Measurements from ENCODE around the gene PFKP.

Gene PFKP

DNA sequence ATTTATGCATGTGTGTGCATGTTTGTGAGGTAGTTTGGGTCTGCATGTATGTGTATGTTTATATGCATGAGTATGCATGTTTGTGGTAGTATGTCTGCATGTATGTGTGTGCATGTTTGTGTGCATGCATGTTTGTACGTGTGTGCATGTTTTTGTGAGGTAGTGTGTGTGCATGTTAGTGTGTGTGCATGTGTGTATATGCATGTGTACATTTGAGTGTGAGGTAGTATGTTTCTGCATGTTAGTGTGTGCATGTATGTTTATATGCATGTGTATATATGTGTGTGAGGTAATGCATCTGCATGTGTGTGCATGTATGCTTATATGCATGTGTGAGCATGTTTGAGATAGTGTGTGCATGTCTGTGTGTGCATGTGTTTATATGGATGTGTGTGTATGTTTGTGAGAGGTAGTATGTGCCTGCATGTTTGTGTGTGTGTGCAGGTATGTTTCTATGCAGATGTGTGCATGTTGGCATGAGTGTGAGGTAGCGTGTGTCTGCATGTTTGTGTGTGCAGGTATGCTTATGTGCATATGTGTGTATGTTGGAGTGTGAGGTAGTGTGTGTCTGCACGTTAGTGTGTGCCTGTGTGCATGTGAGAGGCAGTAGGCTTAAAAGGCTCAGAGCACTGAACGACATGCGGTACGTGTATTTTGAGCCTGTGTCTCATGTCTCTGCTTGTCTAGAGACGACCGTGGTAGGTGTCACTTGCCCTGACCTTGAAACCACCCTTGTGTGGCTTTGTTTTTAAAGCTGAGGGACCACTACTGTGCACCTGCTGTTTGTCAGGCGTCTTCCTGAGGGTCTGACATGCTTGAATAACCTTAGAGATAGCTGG, 43.7 kb downstream of the PFKP start:
- in situ Hi-C loops (cut with MboI; ENCODE audit: low sequenced_read_pairs), result no loop called here

DNA sequence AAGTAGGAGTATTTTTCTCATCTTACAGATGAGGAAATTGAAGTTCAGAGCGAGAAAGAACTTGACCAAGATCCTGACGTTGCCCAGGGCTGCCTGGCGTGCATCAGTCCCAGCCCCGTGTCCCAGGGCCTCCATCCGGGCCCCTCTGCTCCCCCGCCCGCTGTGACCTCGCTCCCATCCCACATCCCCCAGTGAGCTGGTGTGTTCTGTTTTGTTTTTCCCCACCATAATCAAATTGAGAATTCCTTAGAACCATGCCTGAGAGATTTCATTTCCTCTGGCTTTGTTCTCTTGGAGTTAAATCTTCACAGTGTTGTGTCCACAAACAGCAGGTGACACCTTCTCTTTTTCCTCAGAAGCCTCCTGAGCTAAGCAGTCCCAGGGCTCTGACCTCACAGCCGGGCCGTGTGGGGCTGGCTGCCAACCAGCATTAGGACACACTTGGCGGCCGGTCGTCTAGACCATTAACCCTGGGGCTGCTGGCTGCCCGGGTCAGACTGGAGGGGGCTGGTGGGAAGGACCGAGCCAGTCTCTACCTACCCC, 44.3 kb downstream of the PFKP start:
- in situ Hi-C loops (cut with MboI; ENCODE audit: low sequenced_read_pairs), result no loop called here

GRCh38 chr10:3113343-3113720, 46.0 kb downstream of the PFKP start:
- in situ Hi-C loops (cut with MboI; ENCODE audit: low sequenced_read_pairs), result no loop called here

DNA sequence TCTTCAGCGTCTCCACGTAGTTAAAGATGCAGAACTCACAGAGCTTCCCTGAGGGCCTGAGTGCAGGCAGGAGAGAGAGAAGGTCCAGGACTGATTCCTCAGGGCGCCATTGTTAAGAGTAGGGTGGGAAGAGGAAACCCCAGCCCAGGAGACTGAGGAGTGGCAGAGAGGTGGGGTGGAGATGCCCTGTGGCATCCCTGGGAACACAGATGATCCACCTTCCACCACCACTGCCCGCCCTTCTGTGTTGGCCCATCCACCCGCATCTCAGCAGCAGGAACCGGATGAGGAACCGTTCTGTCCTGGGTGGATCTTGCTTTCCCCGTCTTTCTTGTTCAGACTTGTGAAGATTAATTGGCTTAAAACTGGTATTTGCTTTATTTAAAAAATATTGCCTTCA, 48.3 kb downstream of the PFKP start:
- in situ Hi-C loops (cut with MboI; ENCODE audit: low sequenced_read_pairs), result no loop called here

DNA sequence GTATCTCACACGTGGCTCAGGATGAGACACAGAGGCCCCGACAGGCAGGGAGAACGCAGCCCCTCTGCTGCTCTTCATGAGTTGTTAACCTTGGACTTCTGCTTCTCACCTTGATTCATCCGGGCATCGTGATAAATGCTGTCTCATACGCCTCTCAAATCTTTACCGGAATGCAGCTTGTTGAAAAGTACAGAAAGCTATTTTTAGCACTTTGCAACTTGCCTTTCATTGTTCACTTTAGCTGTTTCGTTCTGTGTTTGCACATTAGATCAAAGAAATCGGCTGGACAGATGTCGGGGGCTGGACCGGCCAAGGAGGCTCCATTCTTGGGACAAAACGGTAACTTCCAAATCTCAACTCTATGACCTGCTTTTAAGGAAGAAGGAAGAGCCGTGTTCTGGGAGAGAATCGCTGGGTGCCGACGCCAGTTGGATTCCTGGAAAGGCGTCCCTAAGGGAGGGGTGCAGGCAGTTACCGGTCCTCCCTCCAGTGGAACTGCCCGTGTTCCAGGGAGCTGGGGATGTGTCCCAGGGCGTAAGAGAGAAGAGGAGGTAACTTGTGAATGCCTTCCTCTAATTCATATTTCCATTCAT, 49.3 kb downstream of the PFKP start:
- in situ Hi-C loops (cut with MboI; ENCODE audit: low sequenced_read_pairs), result no loop called here

DNA sequence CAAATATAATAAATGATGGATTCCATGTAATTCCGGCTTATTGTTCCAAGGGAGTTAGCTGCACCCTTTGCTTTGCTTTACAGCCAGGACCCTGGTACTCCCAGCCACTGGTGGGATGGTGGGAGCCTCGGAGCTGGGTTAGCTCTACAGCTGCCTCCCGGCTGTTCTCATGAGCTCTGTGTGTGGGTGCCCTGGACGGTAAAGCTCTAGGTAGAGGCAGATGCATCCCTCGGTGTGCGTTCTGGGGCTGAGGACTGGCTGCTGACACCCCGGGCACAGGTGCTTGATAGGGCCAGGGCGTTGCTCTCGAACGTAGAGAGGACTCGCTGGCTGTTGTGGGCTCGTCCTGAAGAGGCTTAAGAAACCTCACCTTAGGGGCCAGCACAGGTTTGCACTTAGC, 50.1 kb downstream of the PFKP start:
- in situ Hi-C loops (cut with MboI; ENCODE audit: low sequenced_read_pairs), result no loop called here

DNA sequence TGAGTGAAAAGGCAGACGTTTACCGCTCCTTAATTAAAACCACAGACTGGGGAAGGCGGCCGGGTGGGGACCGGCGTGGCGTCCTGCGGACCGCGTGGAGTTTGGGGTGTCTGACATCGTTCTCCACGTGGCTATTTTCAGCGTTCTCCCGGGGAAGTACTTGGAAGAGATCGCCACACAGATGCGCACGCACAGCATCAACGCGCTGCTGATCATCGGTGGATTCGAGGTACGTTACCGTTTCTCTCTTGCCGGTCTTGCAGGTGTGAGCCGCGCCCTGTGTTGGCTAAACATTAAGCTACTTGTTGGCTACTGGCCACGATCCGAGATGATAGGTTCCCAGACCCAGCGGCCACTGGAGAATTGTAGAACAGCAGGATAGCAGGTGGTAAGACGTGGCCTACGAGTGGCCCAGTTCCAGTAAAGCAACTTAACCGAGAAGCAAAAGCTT, 51.3 kb downstream of the PFKP start:
- in situ Hi-C loops (cut with MboI; ENCODE audit: low sequenced_read_pairs), result no loop called here

GRCh38 chr10:3119796-3120459, 52.6 kb downstream of the PFKP start:
- in situ Hi-C loops (cut with MboI; ENCODE audit: low sequenced_read_pairs), result no loop called here

DNA sequence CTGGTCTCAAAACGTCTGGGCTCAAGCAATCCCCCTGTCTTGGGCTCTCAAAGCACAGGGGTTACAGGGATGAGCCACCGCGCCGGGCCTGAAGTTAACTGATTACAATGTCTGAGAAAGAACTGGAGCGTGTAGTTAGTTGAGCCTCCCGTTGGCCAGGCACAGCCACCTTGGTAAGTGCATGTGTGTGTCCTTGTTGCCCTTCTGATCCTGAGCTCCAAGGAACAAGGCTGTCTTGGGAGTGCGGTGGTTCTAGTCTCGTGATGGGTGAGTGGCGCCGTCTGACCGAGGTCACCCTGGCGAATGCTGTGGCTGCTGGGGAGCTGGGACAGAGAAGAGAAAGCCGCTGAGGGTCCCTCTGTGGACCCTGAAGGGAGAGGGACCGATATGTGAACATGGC, 54.7 kb downstream of the PFKP start:
- in situ Hi-C loops (cut with MboI; ENCODE audit: low sequenced_read_pairs), result no loop called here

DNA sequence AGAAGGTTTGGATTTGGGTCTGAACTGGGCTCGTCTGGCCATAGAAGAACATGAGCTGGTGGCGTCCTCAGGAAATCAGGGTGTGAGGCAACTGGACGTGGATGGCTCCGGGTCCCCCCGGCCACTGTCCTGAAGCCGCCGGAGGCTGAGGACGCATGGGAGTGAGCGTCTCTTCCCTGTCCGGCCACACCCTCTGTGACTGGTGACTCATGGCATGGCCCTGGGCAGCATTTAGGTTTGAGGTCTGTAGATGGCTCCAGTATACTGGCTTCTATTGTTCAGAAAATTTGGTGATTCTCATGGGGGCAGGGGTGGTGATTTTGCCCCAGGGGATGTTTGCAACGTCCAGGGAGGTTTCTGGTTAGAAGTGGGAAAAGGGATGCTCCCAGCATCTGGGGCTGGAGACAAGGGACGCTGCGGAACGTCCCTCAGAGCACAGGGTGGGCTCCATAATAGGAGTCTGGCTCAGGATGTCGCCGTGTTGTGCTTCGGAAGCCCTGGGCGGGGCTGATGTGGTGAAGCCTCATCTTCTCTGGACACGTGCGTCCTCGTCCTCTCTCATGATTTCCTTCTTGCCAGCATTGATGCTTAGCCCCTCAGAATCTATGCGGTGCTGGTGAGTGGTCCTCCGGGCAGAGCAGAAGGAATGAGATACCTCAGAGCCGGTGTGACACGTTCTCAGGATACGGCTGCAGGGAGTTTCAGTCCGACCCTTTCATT, 55.3 kb downstream of the PFKP start:
- in situ Hi-C loops (cut with MboI; ENCODE audit: low sequenced_read_pairs), result no loop called here

DNA sequence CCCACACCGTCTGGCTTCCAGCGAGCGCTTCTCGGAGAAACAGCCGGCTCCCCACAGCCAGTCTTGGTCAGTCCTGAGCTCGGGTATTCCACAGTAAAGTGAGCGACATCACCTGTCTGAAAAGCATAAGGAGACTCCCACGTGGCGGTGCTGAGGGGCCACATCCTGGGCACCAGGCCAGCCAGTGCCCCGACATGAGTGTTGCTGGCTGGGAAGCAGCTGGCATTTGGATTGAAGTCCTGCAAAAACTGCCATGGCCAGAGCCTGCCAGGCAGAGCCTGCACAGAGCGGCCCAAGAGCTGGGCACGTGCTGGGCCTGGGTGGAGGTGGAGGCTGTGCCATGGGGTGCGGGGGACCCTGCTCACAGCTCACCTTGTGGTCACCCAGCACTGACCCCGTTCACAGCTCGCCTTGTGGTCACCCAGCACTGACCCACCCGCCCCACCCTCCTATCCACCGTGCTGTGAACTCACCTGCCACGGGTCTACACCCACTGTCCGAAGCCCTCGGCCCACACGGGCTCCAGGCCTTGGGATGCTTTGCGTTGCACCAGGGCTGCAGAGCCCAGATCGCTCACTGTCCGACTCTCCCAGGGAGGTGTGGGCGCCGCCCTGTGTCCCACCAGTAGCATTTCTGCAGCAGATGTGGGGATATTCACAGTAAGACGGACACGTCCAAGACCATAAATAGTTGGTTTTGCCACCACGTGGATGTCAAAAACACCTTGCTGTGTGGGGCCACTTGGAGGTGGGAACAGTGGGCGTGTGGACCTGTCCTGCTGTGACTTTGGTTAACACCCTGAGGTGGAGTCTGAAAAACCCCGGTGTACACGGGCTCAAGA, 56.4 kb downstream of the PFKP start:
- in situ Hi-C loops (cut with MboI; ENCODE audit: low sequenced_read_pairs), result no loop called here

DNA sequence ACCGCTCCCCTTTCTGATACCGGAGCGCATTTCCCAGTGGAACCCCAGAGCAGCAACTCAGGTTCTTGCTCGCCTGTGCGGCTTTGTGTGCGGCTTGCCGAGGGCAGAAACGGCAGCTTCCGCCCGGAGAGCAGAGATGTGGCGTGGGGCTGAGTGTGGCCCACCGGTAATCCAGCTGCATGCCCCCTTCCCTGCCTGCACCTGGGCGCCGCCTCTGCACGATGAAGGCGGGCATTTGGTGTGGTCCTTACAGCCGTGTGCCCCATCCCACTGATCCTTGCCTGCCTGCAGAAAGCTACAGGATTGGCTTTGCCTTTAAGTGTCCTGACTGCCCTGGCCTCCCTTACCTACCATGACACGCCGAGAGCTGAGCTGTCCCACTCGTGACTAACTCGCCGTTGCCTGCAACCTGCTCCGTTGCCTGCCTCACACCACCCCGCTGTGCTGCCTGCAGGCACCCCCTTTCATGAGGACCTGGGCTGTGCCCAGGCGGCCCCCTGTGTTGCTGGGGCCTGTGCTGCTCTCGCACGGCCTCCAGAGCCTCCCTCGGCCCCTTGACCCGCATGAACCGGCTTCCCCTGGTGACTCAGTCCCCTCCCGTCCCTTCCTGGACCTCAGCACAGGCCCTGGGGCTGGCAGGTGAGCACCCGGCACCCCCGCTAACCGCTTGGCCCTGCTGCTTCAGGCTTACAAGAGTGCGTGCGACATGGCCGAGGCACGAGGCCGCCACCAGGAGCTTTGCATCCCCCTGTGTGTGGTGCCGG, 57.2 kb downstream of the PFKP start:
- in situ Hi-C loops (cut with MboI; ENCODE audit: low sequenced_read_pairs), result no loop called here

DNA sequence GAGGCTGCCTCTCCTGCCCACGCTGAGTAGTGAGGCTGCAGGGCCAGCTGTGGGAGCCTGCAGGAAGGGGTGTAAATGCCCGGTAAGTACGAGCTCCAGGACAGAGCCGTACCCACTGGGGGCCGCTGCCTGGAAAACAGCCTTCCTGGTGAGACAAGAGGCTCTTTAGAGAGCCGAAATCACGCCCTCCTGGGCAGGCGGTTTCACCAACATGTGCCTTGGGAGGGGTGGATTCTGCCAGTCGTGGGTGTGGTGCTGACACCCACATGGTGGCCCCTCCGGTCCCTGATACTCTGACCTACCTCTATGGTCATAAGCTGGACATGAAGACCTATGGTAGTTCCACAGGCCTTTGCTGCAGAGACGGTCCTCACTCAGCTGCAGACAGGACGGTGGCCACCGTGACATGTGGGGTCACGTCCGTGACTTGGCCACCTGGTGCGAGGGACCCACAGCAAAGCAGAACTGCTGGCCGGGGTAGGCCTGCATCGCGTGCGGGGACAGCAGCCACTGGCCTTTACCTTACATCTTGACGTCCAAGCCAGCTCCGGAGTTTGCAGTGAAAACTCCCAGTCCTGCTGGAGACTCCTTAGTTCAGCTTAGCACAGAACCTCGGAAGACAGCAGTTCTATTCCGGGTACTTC, 58.3 kb downstream of the PFKP start:
- in situ Hi-C loops (cut with MboI; ENCODE audit: low sequenced_read_pairs), result no loop called here

- in situ Hi-C loops (cut with MboI; ENCODE audit: low sequenced_read_pairs), result no loop called here
Observed at GRCh38 chr10:3126249-3126648, 58.9 kb downstream of the PFKP start.

- in situ Hi-C loops (cut with MboI; ENCODE audit: low sequenced_read_pairs), result no loop called here
Observed at GRCh38 chr10:3126741-3127346, 59.5 kb downstream of the PFKP start.

- in situ Hi-C loops (cut with MboI; ENCODE audit: low sequenced_read_pairs), result no loop called here
Observed at GRCh38 chr10:3127921-3128320, 60.6 kb downstream of the PFKP start.

- in situ Hi-C loops (cut with MboI; ENCODE audit: low sequenced_read_pairs), result no loop called here
Observed at GRCh38 chr10:3128379-3129130, 61.2 kb downstream of the PFKP start.
